GM21717 (cell line): ENCODE results near the gene ATL1.

ENCODE experiments used
- ATAC-seq: cut with Tn5 transposase; IDR thresholded peaks from one replicate; pipeline ENCODE4 v1.9.1; 2021; ENCODE audit warnings: mild to moderate bottlenecking, moderate library complexity; ENCODE audit not compliant: unreplicated experiment

The ATL1 gene

DNA sequence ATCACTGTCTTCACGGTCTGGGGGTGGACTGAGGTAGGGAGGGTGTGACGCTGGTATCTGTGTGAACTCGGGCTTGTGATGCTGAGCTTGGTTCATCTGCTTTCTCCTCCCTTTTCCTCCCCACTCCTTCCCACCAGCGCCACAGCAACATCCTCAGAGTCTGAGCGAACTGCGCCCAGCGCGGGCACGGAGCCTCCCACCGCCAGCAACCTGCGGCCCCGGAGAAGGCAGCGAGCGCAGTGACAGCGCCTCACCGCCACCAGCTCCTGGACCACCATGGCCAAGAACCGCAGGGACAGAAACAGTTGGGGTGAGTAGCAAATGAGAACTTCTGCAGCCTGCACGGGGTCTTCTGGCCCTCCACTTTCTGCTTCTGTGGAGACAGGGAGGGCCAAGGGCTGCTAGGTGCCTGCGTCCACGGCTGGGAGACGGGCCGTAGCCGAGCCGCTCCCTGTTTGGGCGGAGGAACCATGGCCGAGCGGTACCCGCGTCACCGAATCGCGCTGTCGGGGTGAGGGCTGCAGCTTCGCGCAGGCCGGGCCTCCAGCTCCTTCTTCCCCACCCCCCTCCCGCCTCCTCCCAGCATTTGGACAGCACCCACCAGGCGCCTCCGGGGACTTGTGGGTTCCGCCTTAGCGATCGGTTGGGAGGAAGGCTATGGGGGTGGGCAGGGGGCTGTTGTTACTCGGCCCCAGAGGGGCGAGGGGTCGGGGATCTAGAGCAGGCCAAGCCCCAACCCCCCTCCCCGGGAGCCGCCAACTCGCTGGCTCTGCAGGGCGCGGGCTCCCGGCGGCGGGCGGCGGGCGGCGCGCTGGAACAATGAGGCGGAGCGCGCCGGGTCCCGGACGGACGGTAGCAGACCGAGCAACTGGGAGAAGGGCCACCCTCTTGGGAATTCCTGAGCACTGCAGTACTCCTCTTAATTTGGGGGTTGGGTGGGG, at the start of gene ATL1:
ATL1 (plus strand) TSS at position 156 of the 941 bp plus-strand sequence; CDS start at position 277, 121 bp downstream.
- ATAC-seq = no peak

DNA sequence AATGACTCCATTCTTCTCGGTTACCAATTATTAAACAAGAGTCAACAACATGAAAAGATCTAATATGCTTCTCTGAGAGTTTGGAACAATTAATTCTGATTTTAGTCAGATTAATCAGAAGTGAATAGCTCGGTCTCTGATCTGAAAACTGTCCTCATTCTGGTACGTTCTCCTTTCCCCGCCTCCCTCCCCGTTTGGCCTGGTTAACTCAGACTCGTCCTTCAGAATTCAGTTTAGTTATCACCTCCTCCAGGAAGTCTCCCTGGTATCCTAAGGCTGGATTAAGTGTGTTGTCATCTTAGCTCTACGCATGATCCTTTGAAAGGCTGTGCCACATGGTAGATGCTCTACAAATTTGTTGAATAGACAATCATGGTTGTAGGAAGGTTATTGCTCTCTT, 49.8 kb upstream of the ATL1 start:
- ATAC-seq = no peak

DNA sequence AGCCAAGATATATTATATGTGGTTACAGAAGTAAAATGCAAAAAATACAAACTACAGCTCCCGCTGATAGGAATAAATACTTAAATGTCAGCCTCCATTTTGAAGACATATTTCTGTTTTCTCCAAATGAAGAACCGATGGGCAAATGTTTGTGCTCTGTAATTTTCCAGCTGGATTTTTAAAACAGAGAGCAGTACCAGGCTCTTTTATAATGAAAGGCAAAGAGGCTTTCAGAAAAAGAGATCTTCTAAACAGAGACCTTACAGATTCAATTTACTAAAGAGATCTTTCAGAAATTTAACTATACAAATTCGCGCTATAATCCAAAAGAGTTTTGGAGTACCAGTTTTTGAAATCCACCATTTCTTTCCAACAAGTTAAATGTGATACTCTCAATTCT, 47.5 kb upstream of the ATL1 start:
- no peak for ATAC-seq

DNA sequence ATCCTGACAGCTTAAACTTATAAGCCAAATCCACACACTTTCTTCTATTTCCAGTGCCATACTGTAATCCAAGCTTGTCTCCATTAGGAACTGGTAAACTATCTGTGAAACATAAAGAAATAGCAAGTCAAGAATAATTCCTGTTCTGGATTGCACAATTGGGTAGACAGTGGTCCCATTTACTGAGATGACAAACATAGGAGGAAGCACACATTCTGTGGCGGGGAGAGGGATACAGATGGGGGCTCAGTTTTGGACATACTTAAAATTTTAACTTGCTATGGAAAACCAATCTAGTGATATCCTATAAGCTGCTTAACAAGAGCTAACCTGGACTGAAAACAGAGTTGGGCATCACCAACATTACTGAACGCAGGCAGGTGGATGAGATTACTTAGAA, 43.9 kb upstream of the ATL1 start:
- ATAC-seq = no peak

DNA sequence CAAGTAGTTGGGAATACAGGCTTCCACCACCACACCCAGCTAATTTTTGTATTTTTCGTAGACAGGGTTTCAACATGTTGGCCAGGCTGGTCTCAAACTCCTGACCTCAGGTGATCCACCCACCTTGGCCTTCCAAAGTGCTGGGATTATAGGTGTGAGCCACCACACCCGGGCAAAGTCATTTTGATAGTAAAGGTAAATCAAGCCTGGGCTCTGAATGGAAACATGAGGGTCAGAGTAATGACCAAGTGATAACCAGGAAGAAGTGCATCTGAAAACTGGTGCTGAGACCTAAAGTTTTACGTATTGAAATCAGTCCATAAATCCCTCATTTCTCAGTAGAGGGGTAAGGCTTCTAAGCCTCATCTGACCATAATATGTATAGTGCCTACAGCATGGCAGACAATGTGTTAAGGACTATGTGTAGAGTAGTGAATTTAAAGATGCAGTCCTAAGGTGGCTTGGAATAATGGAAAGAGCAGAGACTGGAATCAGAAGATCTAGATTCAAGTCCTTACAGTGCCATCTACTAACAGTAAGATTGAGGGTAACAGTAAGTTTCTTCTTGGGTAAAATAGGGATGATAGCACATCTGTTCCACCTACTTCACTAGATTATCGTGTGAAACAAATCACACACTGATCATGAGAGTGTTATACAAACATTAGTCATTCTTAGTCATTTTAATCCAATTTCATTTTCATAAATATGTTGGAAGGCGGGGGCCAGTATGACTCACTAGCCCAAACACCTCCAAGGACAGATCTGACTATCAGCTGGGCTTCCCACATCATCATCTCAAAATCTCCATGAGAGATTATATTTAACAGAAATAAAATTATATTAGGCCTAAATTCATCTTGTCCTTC, 38.8 kb upstream of the ATL1 start:
- ATAC-seq = peak; percentile 80

DNA sequence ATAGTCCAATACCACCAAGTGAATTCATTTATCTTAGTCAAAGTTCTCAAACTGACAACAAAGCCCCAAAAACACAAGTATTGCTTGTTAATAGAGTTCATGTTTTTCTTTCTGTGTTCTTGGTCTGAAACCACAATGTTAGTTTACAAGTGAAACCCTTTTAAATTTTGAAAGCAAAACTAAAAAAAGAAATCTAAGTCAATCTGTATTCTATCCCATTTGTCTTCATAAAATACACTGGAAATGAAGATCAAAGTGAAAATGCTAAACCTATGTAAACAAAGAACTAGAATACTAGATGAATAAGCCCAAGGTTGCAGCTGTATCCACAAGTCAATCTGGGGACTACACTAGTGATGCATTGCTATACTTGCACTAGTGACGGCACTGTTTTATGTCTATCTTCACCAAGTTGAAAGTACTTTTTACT, 38.0 kb upstream of the ATL1 start:
- ATAC-seq = peak; percentile 70

DNA sequence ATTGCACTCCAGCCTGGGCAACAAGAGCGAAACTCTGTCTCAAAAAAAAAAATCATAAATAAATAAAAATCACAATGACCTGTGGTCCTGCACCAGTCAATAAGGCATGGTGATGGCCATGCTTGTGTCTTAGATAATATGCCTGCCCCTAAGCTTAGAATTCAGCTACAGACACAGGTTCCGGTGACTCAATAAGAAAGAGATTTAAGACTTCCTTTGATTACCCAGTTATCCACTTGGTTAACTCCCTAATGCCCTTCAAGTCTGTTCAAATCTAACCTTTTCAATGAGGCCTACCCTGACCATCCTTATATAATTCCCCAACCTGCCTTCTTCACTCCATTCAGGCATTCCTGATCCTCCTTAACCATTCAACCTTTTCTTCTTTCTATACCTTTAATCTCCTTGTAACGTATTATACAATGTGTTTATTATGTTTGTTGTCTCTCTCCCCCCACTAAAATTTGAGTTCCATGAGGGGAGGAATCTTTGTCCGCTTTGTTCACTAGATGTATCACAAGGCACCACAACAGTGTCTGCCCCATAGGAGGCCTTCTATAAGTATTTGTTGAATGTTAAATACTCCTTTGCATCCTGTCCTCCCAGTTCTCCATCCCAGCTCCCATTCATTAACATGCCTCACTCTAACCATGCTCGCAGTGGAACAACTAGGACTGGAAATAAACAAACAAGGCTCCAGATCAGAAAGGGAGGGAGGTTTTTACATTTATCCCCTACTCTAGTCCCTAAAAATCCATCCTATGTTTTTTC, 36.5 kb upstream of the ATL1 start:
- ATAC-seq = no peak

DNA sequence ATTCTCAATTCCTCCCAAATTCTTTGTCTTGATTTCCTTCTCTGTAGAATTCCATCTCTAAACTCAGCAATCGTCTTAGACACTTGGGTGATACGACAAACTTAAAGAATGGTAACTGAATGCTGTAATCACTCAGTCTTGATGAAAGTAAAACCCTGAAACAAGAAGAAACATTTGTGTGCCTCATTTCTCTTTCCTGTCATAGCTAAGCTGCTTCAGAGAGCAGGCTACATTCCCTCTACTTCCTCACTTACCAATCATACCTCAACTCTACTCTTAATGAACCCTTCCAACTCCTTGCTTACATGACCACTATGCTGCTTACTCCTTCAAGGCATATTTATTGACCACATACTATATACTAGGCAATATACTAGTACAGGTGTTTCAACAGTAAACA, 35.9 kb upstream of the ATL1 start:
- no peak for ATAC-seq

DNA sequence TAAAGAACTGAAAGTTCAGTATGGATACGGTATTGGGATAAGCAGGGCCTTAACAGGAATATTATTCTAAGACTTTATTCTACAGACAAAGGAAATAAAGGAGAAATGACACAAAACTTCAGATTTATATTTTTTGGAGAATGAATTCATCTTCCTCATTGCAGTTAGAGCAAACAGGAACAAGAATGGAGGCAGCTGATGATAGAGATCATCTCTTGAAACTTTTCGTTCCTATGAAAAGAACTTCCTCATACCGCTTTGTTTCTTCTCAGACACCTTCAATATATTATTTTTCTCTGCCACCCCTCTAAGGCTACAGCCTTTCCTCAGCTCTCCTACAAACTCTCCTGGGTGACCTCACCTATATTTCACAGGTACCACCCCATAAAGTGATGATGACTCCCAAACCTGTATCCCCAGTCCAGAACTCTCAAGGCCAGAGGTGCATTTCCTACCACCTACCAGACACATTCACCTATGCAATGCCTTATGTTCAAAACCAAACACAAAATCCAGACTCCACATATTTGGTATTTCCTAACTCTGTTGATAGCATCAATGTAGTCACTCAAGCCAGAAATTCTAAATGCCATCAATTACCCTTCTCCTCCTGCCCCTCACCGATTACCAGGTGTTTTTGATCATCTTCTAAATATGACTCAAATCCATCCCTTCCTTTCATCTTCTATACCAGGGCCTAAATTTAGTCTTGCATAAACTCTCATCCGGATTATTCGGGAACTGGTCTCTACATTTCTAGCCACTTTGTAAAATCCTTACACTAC, 35.0 kb upstream of the ATL1 start:
- ATAC-seq = no peak

DNA sequence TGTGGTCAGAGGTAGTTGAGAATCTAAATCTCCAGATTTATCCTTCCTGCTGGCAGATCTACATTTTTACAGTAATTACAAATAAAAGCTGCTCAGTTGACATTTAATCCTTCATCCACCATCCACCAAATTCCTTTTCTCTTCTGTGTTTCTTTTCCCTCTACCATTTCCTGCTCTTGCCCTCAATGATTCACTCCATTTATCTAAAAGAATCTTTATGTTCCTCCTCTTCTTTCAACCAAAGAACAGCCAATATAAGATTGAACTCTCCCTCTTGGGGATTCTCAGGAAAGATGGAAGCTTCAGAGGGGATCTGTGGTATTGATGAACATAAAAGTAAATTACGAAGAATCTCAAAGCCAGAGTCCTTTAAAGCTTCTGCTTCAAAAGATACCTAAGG, 31.9 kb upstream of the ATL1 start:
- ATAC-seq = no peak

DNA sequence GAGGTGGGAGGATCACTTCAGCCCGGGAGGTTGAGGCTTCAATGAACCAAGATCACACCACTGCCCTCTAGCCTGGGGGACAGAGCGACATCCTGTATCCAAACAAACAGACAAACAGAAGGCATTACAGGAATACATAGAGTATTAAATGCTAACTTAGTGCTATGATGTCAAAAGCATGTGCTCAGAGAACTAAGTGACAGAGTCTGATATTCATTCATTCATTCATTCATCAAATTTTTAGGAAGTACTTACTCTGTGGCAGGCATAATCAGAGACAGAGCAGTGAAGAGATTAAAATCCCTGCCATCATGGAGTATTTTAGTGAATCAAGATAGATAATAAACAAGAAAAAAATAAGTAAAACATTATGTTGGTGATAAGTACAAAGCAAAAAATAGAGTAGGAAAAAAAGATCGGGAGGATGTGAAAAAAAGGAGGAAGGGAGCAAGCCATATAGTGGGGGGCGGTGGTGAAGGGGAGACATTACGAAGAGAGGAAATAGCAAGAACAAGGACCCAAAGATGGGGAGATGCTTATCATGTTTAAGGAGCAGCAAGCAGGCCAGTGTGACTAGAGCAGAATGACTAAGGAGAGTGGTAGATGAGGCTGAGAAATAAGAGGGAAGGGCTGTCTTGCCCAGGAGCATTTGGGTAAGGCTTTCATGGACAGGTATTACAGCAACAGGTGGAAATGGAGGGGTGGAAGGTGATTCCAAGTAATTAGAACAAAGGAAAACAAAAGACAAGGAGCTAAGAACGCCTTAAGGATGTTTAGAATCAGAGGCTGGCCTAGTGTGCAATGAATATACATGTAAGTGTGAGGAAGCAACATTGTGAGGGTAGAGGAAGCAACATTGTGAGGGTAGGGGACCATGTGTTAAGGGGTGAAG, 30.4 kb upstream of the ATL1 start:
- no peak for ATAC-seq

DNA sequence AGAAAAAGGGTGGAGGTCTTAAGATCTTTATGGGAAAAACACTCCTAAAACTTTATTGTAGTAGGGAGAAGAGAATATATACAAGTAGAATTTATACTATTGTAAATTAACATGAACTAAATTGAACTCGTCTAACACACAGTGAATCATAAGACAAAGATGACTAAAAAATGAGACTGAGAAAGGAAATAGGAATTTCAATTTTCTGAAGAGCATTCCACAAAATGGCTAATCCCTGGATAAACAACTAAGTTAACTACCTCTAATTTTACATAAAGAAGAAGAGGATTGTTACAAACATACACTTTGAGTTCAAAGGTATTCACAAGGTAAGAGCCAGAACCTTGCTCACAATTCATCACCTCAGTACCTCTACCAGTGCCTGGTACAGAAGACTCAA, 29.6 kb upstream of the ATL1 start:
- ATAC-seq = no peak

DNA sequence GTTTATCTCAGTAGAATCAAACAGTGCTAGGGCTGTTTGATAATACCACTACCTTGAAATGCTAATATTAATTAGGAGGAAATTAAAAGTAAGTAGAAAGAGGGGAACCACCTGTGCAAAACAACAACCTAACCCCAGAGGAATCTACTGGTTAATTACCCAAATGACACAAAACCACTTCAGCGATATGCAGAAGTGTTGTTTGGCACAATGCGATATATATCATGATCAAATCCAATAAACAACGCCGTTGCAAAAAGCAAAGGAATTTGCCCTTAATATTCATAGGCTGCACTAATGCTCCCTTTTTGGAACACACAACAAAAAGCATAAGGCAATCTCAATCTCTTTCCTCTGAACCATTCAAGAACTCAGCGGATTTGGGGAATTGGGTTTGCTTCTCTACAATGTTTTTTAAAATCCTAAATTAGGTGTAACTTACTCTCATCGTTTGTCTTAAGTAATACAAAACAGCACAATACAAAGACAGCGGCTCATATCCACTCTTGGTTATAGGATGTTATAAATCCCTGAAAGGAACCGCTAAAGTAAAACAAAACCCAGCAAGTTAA, 29.1 kb upstream of the ATL1 start:
- ATAC-seq = no peak

DNA sequence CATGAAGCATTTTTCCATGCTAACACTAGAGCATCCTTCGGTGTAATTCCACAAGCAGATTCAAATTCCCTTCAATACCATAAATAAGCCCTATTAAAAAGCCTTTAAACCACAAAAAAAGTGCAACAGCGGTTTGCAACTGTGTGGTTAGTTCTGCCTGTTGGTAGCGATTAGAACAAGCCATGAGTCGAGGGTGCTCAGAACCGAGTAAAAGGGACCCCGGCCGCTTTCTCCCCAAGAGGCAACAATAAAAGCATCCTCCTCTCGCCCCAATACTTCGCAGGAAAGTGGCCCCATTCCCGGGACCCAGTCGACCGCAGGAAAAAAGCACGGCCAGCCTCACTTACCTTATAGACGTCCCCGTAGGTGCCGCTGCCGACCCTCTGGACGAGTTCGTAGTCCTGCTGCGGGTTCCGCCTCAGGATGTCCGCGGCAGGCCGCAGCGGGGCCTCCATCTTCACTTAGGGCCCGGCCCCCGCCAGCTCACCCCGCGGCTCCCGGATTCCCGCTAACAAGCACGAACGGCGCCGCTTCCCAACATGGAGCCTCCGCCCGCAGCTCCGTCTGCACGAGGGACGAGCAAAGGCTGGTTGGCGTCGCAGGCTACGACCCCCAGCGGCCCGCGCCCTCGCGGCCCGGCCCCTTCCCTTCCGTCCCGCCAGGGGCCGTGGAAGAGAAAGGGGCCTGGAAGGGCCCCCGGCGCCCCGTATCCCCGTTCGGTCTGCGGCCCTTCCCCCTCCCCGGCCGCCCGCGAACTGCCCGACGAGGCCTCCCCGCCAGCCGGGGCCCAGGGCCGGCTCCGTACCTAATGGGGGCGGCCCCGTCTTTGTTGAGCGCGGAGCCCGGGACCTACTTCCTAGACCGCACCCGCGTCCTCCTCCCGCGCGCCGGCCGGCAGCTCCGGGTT, 28.1 kb upstream of the ATL1 start:
- ATAC-seq = peak; percentile 35

DNA sequence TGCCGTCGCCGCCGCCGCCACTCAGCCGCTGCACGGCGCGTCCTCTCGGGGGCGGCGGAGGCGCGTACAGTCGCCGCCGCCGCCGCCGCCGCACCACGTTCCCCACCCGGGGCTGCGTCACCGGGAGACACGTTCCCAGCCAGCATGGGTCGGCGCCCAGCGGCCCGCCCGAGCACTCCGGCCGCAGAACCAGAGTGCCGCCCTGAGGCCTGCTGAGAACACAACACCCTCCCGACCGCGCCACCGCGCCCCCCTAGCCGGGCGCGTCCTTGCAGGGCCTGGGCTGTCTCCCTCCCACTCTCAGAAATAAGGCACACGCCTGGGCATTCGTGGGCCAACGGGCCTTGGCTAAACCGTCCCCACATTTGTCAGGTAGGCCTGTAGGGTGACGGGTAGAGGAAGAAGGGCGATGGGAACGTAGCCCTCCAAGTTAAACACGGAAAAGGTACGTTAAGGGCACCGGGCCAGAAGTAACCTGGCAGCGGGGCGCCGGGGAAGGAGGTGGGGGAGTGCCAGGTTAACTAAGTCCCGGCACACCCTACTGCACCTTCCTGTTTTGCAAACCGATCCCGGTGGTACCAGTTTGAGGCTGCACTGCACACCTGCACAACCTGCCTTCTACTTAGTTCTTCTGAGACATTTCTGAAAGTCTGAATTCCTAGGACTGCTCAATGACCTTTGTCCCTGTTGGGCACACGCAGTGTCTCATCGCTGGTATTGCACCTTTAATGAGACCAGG, 27.3 kb upstream of the ATL1 start, which contains the start of gene MAP4K5:
MAP4K5 (minus strand) TSS at position 68 of the 739 bp plus-strand sequence. CDS start 520 bp downstream, outside the sequence.
- ATAC-seq = peak; percentile 96

DNA sequence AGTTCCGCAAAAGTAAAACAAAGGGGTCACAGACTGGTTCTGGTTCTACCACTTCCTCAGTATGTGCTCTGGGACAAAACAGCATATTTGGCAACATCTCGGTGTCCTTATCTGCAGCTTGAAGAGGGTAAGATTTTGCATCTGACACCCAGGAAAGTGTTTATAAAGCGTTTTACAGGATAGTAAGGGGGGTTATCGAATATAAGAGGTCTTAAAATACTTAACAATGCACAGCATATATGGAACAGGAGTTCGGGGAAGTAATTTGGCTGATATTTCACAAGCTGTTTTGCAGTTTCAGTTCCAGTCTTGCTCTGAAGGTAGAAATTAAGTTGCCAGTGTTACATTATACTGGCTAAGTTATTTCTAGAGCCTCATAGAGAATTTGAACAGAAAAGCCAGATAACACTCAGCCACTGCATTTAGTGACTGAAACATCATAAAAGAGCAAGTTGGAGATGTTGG, 26.7 kb upstream of the ATL1 start:
- peak; percentile 11 for ATAC-seq

DNA sequence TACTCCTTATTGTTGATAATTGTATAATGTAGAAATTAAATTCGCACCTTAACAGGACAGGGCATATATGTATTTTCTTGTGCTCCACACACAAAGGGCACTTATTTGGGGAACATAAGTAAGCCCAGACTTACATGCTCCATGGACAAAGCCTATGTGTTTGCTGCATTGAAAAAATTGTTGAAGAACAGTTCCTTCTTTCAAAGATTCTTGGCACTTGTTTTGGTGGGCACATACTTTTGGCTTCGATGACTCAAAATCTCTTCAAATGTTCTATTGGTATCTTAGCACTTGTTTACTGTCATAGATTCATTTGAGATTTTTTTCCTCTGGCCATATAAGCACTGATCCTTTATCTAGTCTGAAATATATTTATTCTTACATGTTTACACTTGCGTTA, 26.1 kb upstream of the ATL1 start:
- no peak for ATAC-seq
